Heart left ventricle (tissue), 16 donors: ENCODE results near the gene PRR5L. TPM values are rescaled to one million over a fixed set of nuclear protein-coding genes. Genes with fewer than 3 reads are reported as not detected.
A peak's percentile ranks its signal among the peaks of the same experiment; 100 is the strongest.

ENCODE experiments used
- ATAC-seq, 4 donors: fragments of 200-7000 bp; cut with Tn5 transposase; one replicate each; pipeline ENCODE4 v1.9.1; 2020 to 2022; ENCODE audit warnings: moderate library complexity in 4 of 4, mild to moderate bottlenecking in 3 of 4, moderate number of reproducible peaks in 1 of 4
- DNase-seq, 5 donors: peaks; one replicate each; pipeline ENCODE4 v3.0.0-alpha.2; 2020
- H3K27ac ChIP-seq, 12 donors: fragments of 200-600 bp; sonication (generic) in 4 of 12; one replicate each; pipeline versions ENCODE4 v1.5.0 to v1.8.0; 2016 to 2022; ENCODE audit warnings: mild to moderate bottlenecking in 2 of 12
- H3K27me3 ChIP-seq, 9 donors: fragments of 200-600 bp; sonication (generic) in 2 of 9; one replicate each; pipeline versions ENCODE4 v1.5.1 to v1.8.0; 2016 to 2022; ENCODE audit warnings: mild to moderate bottlenecking in 3 of 9
- H3K36me3 ChIP-seq, 9 donors: fragments of 200-600 bp; sonication (generic) in 2 of 9; one replicate each; pipeline versions ENCODE4 v1.5.0 to v1.8.0; 2018 to 2022; ENCODE audit warnings: mild to moderate bottlenecking in 2 of 9
- H3K4me1 ChIP-seq, 12 donors: fragments of 200-600 bp; sonication (generic) in 4 of 12; one replicate each; pipeline versions ENCODE4 v1.5.0 to v1.8.0; 2016 to 2022; ENCODE audit warnings: mild to moderate bottlenecking in 3 of 12
- H3K4me3 ChIP-seq, 12 donors: fragments of 200-600 bp; sonication (generic) in 4 of 12; one replicate each; pipeline versions ENCODE4 v1.5.0 to v1.8.0; 2017 to 2022; ENCODE audit warnings: mild to moderate bottlenecking in 9 of 12, moderate library complexity in 4 of 12
- H3K9me3 ChIP-seq, 12 donors: fragments of 200-600 bp; sonication (generic) in 4 of 12; one replicate each; pipeline versions ENCODE4 v1.5.0 to v1.8.0; 2016 to 2022; ENCODE audit warnings: mild to moderate bottlenecking in 1 of 12
- CTCF ChIP-seq, 12 donors: fragments of 200-600 bp; sonication (generic) in 4 of 12; IDR thresholded peaks; one replicate each; pipeline versions ENCODE4 v1.5.0 to v1.8.0; 2018 to 2022; ENCODE audit warnings: antibody characterized with exemption in 12 of 12, mild to moderate bottlenecking in 5 of 12
- POLR2A ChIP-seq, 2 donors: fragments of 450-650 bp; IDR thresholded peaks; one replicate each; pipeline ENCODE4 v1.6.1; 2017; ENCODE audit warnings: antibody characterized with exemption in 2 of 2, mild to moderate bottlenecking in 2 of 2, moderate library complexity in 2 of 2
- WGBS, 4 donors: extraction: QIAGEN DNeasy Blood & Tissue Kit in 2 of 4; methylation state at CpG; one replicate each; pipeline versions ENCODE4 v1.1.5 to v1.1.7; 2013 to 2018; 5-methylcytosine and 5-hydroxymethylcytosine counted together
- intact Hi-C, 10 donors: fragments of 100-400 bp; cut with DNase I; formaldehyde crosslinking; loops; one replicate each; pipeline versions ENCODE4 v1.11.1 to v1.14.2; 2022
- polyA plus RNA-seq, 2 donors: library from polyadenylated mRNA; stranded (reverse); fragments of 200-250 nt; gene quantifications; one replicate each; pipeline ENCODE4 v1.2.3, GENCODE V29; 2013
- total RNA-seq, 9 donors: library from RNA; depleted of rRNA in 2 of 9; stranded (reverse); fragments of >200 nt in 2 of 9; fragmentation: NEBNext Ultra II Directional in 3 of 9; extraction: Animal tissue kit (Norgen Biotek cat#: 25700) in 3 of 9; gene quantifications; one replicate each; pipeline versions ENCODE4 v1.1.0 to v1.2.4, GENCODE V29; 2016 to 2023
- donor health status: ischemic (EF 13 %, LVEDD 7.1; RV severe dilation, severe dysfunction).
- donor health status: healthy with polysubstance abuse.
- donor health status: DM: no; HTN: yes; CAD: no.
- donor health status: DM: no; HTN: no; CAD: no.
- donor health status: ischemic (EF 25% LVEDD 6.9; RV normal size, moderate dysfunction).
- donor health status: ischemic (EF 25% LVEDD 5.7; RV mildly dilated, moderate dysfunction).
- donor health status: healthy.
- donor health status: DM: yes; HTN: yes; CAD: no.
- donor health status: ischemic (EF 35%, LVEDD 5.7; RV mildly dilated, moderate dysfunction).
- donor health status: nonischemic (EF 11% LVEDD 7.7; RV severe dilation, severe dysfunction).
- donor health status: DM: yes; HTN: yes; CAD: no.
- donor health status: PGD.
- donor health status: ischemic (EF 29% LVEDD 5.4; RV normal size, mild dysfunction).
- donor health status: nonischemic (EF 23%, LVEDD 6.1; RV moderate dilation, normal function).

Gene PRR5L
- total and polyA plus RNA-seq, 11 donors = 0.61 to 17.8 (median 3.1) TPM

- Histone ChIP-seq H3K27ac (no peak overlapping the region), H3K27me3 (no peaks in the 10 kb centered on the region), H3K4me1 (peaks cover 0 to 18% (median 0%) of the 10 kb centered on the region in 12 donors), H3K4me3 (no peak overlapping the region), H3K36me3 (no peaks in the 10 kb centered on the region), H3K9me3 (no peaks in the 10 kb centered on the region)
- no peak for TF ChIP-seq CTCF (IDR thresholded peaks at IDR 0.05)
- peak in 1 of 4 donors; percentile 55 for ATAC-seq
- WGBS, 4 donors = 52 to 68% (median 60%) methylated on average over 6 of the region's 6 CpGs
- intact Hi-C loops = loop anchor here in 1 of 10 donors (10.0 kb wide), 1 partner anchor 52 kb away; no protein-coding TSS in a partner anchor
- peak in 1 of 5 donors; percentile 10 for DNase-seq
Observed at GRCh38 chr11:36312611-36313472, 16.8 kb downstream of the PRR5L start.

DNA sequence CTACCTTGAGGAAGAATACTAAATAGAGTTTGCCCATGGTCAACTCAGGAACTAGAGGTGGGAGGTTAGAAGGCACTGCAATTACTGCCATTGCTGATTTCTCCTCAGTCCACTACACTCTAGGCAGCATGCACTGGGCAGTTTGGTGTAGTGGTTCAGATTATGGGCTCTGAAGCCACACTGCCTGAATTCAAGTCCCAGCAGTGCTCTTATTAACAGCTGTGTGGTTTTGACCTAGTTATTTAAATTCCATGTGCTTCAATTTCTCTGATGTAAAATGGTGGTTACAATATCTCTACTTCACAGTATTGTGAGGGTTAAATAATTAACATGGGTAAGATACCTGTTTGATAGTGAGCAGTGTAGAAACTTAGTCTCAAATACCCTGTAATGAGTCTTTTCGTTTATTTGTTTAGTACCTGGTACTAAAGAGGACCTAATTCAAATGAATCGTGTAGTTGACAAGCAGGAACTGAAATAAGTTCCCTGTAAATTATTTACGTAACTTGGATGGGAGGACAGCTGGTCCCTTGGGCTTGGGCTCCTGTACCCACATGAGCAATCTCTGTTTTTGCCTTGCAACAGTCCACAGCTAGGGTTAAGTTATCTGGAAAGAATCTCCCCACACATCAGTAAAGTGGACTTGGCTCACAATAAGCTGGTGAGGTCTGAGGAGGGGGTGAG, 17.8 kb downstream of the PRR5L start:
- no peaks in the 10 kb centered on the region for H3K9me3 ChIP-seq
- H3K4me1 ChIP-seq = peaks cover 0 to 13% (median 0%) of the 10 kb centered on the region in 12 donors
- H3K36me3 ChIP-seq = no peaks in the 10 kb centered on the region
- TF ChIP-seq CTCF (IDR thresholded peaks at IDR 0.05) (no peak), POLR2A (IDR thresholded peaks at IDR 0.05) (no peak)
- DNase-seq (no peak), ATAC-seq (peak in 1 of 4 donors; percentile 49)
- intact Hi-C loops = loop anchor here in 1 of 10 donors (10.0 kb wide), 1 partner anchor 51 kb away; no protein-coding TSS in a partner anchor
- no peaks in the 10 kb centered on the region for H3K27me3 ChIP-seq
- H3K27ac ChIP-seq = no peak overlapping the region
- no peak overlapping the region for H3K4me3 ChIP-seq
- 62 to 75% (median 72%) methylated on average over 3 of the region's 3 CpGs for WGBS, 4 donors

- Histone ChIP-seq H3K36me3 (no peaks in the 10 kb centered on the region), H3K27me3 (no peaks in the 10 kb centered on the region), H3K27ac (no peak overlapping the region), H3K4me3 (no peak overlapping the region), H3K4me1 (peaks cover 0 to 13% (median 0%) of the 10 kb centered on the region in 12 donors), H3K9me3 (no peaks in the 10 kb centered on the region)
- TF ChIP-seq CTCF (IDR thresholded peaks at IDR 0.05) (no peak), POLR2A (IDR thresholded peaks at IDR 0.05) (no peak)
- DNase-seq (no peak), ATAC-seq (no peak)
- intact Hi-C loops = loop anchor here in 1 of 10 donors (10.0 kb wide), 1 partner anchor 50 kb away; no protein-coding TSS in a partner anchor
- 55 to 62% (median 61%) methylated on average over 6 of the region's 6 CpGs for WGBS, 4 donors
Observed at GRCh38 chr11:36314434-36314767, 18.3 kb downstream of the PRR5L start.

DNA sequence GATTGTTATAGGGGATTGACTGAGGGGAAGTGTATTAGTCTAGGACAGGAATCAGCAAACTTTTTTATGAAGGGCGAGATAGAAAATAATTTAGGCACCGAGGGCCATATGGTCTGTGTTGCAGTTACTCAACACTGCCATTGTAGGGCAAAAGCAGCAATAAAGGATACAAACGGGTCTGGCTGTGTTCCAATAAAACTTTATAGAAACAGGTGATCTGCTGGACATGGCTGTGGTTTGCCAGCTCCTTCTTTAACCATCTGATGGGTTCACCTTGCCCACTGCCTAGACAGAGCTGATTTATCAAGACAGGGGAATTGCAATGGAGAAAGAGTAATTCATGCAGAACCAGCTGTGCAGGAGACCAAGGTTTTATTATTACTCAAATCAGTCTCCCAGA, 20.0 kb downstream of the PRR5L start:
- TF ChIP-seq POLR2A (IDR thresholded peaks at IDR 0.05) = no peak
- TF ChIP-seq CTCF (IDR thresholded peaks at IDR 0.05) = no peak
- intact Hi-C loops = loop anchor here in 1 of 10 donors (10.0 kb wide), 1 partner anchor 49 kb away; no protein-coding TSS in a partner anchor
- Histone ChIP-seq H3K36me3 (no peaks in the 10 kb centered on the region), H3K27me3 (no peaks in the 10 kb centered on the region), H3K9me3 (no peaks in the 10 kb centered on the region), H3K4me1 (peaks cover 0 to 13% (median 0%) of the 10 kb centered on the region in 12 donors), H3K4me3 (no peak overlapping the region), H3K27ac (no peak overlapping the region)
- WGBS, 4 donors = 63 to 77% (median 73%) methylated on average over 3 of the region's 3 CpGs
- ATAC-seq = no peak
- no peak for DNase-seq
